Fibroblast of pulmonary artery (primary cell): Measurements from ENCODE around the gene ERC2.

Experiments
- DNase-seq: peaks from one replicate; pipeline ENCODE4 v3.0.0-alpha.2; 2010; ENCODE audit warnings: low read depth
- H3K4me3 ChIP-seq: replicated peaks from 2 replicates; pipeline ENCODE4 v1.5.1; 2011; ENCODE audit warnings: low read depth, mild to moderate bottlenecking, control low read depth, low read length, moderate library complexity
- CTCF ChIP-seq: IDR thresholded peaks from 2 replicates; pipeline ENCODE4 v1.5.1; 2011; ENCODE audit warnings: mild to moderate bottlenecking, control low read depth, low read length, inconsistent platforms; ENCODE audit errors: missing control alignments

ERC2 gene

GRCh38 chr3:55893045-55893664 is 575.1 kb downstream of the ERC2 start:
- no peak for TF ChIP-seq CTCF
- DNase-seq, result no peak
- no peak overlapping the region for H3K4me3 ChIP-seq

- TF ChIP-seq CTCF, result no peak
- H3K4me3 ChIP-seq, result no peak overlapping the region
- DNase-seq, result no peak
Observed at GRCh38 chr3:55891106-55891505, 577.2 kb downstream of the ERC2 start.

- DNase-seq, result no peak
- TF ChIP-seq CTCF, result no peak
- no peak overlapping the region for H3K4me3 ChIP-seq
Observed at GRCh38 chr3:55888282-55888885, 579.9 kb downstream of the ERC2 start.

GRCh38 chr3:55885721-55886120 is 582.5 kb downstream of the ERC2 start:
- TF ChIP-seq CTCF, result no peak
- no peak overlapping the region for H3K4me3 ChIP-seq
- peak; percentile 14 for DNase-seq

- no peak overlapping the region for H3K4me3 ChIP-seq
- TF ChIP-seq CTCF, result no peak
- no peak for DNase-seq
Observed at GRCh38 chr3:55884491-55885285, 583.6 kb downstream of the ERC2 start.

GRCh38 chr3:55884066-55884465 is 584.2 kb downstream of the ERC2 start:
- H3K4me3 ChIP-seq, result no peak overlapping the region
- no peak for TF ChIP-seq CTCF
- no peak for DNase-seq

- TF ChIP-seq CTCF, result no peak
- H3K4me3 ChIP-seq, result no peak overlapping the region
- no peak for DNase-seq
Observed at GRCh38 chr3:55882006-55882405, 586.3 kb downstream of the ERC2 start.
